GM12875 (cell line): ENCODE measurements around the gene C2CD4B.

Experiments used
- H3K4me3 ChIP-seq: one replicate; pipeline ENCODE4 v1.5.1; 2011; ENCODE audit warnings: low read depth, low read length, control low read depth
- TF ChIP-seq, protein P1 (sequence below): IDR thresholded peaks from 2 replicates; pipeline ENCODE4 v1.5.1; 2011; ENCODE audit warnings: low read depth, mild to moderate bottlenecking, control low read depth, inconsistent platforms, low read length, moderate library complexity, borderline replicate concordance; ENCODE audit not compliant: insufficient read depth

C2CD4B gene

DNA sequence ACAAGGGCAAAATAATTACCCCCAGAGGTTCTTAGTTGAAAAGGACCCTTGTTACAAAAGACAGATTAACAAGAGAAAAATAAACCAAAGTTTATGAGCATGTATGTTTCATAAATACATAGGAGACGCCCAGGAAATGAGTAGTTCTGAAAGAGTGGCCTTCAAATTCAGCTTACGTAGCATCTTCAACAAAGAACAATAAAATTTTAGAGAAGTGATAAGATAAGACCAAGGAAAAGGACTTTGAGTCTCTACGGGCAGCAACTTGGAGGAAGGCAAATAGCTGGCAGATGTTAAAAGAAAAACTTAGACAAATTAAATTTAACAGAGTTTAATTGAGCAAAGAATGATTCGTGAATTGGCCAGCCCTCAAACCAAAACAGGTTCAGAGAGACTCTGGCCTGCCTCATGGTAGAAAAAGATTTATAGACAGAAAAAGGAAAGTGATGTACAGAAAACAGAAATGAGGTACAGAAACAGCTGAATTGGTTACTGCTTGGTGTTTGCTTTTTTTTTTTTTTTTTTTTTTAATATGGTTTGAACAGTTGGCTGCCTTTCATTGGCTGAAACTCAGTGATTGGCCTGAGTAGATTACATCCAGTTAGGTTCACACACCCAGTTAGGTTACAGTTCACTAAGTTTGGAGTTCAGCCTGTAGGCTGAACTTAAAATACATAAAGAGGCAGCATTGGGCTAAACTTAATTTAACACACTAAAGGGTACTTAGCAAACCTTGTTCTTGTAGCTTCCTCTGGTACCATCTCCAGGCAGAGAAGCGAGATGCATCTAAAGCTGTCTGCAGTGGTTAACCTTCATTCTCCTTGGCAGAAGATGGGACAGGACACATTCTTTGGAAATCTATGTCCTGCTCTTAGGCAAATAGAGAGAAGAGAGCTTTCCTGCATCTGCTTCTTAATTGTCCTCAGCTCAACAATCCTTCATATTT, 23.2 kb downstream of the C2CD4B start:
- no peak overlapping the region for H3K4me3 ChIP-seq
- TF ChIP-seq, protein P1, sequence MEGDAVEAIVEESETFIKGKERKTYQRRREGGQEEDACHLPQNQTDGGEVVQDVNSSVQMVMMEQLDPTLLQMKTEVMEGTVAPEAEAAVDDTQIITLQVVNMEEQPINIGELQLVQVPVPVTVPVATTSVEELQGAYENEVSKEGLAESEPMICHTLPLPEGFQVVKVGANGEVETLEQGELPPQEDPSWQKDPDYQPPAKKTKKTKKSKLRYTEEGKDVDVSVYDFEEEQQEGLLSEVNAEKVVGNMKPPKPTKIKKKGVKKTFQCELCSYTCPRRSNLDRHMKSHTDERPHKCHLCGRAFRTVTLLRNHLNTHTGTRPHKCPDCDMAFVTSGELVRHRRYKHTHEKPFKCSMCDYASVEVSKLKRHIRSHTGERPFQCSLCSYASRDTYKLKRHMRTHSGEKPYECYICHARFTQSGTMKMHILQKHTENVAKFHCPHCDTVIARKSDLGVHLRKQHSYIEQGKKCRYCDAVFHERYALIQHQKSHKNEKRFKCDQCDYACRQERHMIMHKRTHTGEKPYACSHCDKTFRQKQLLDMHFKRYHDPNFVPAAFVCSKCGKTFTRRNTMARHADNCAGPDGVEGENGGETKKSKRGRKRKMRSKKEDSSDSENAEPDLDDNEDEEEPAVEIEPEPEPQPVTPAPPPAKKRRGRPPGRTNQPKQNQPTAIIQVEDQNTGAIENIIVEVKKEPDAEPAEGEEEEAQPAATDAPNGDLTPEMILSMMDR = no peak

DNA sequence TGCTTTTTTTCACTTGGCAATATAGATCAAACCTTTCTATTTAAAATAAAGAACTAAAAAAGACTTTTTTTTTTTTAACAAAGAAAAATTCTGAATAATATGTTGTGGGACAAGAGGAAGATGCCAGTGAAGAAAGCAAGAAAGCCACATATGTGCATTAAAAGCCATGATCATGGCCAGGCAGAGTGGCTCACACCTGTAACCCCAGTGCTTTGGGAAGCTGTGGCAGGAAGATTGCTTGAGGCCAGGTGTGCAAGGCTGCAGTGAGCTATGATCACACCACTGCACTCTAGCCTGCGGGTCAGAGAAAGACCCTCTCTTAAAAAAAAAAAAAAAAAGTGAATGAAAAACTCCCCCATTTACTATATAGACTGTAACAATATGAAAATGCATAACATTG, 23.9 kb downstream of the C2CD4B start:
- H3K4me3 ChIP-seq = no peak overlapping the region

DNA sequence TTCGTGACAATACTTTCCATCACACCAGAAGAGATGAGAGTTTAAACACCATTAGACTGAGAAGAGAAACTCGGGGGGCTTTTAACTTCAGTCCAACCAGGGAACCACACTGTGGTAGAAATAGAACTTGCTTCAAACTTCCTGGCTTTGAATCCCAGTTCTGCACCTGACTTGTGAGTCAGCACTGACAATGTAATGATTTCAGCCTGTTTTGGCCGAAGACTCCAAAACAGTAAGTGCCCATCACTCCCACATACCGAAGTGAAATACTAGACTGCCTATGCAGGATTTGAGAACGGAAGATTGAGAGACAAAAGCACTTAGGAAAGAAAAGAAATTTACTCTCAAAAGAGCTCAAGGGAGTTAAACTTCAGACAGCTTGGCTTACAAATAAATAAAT, 27.0 kb downstream of the C2CD4B start:
- TF ChIP-seq, protein P1 = no peak

More for the DNA sequence above, 23.9 kb downstream of the C2CD4B start:
- TF ChIP-seq, protein P1 = no peak

DNA sequence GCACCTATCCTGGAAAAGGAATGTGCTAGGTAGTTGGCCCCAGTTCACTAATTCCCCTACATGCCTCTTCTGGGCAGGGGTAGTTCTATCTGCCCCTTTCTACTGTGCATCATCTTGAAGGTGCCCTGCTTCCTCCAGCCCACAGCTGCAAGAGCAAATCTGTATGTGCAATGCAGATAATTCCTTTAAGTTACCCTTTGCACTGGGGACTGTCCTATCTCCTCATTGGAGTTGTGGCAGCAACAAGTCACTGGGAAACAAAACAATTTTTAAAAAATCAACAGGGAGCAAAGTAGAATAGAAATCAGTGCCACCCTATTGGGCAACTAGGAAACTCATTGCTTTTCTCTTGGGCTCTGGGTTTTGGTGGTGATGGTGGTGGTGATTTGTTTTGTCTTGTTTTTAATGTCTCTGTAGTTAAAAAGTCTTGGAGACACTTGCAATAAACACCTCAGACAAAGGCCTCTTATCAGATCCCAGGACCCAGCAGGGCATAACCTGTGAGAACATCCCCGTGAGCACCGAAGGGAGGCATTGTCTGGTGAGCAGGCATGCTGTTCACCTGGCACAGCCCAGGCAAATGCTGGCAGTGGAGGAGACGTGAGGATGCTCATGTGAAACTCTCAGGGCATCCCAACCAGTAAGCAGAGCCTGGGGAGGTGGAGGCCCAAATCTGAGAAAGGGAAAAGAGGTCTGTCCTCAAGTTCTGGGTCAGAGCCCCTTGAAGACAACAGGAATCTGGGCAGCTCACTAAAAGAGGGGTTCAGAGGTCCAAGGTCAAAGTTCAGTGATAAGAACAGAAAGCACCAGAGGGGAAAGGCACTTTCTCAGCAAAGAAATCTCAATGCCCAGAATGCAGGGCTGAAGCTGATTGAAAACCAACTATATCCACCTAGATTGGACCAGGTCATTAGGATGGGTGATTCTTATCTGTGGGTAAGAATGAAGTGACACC, 27.9 kb downstream of the C2CD4B start:
- H3K4me3 ChIP-seq = no peak overlapping the region
- TF ChIP-seq, protein P1 = no peak

More for the DNA sequence above, 27.0 kb downstream of the C2CD4B start:
- no peak overlapping the region for H3K4me3 ChIP-seq

DNA sequence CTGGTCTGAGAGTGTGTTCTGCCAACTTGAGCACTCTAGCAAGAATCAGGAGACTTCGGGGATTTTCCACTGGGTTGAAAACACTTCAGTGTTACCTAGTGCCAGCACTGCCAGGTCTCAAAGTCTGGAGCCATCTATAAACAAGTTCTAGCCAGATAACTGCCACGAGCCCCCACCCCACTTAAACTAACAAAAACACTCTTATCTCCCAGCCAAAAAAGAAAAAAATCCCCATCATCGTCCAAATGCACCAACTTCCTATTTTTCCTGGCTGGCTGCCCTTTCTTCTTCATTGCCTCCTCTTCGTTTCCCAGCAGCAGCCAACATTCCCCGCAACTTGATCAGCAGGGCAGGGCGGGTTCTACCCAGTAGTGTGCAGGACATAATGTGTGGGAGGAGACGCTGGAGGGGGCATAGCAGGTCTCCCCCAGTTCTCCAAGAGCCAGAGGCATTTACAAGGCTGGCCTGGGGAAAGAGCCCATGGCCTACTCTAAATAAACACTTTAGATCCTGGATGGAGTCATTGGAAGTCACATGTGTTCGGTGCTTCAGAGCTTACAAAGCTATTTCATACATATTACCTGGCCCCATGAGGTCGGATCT, 29.5 kb downstream of the C2CD4B start:
- TF ChIP-seq, protein P1 = no peak
- H3K4me3 ChIP-seq = no peak overlapping the region

DNA sequence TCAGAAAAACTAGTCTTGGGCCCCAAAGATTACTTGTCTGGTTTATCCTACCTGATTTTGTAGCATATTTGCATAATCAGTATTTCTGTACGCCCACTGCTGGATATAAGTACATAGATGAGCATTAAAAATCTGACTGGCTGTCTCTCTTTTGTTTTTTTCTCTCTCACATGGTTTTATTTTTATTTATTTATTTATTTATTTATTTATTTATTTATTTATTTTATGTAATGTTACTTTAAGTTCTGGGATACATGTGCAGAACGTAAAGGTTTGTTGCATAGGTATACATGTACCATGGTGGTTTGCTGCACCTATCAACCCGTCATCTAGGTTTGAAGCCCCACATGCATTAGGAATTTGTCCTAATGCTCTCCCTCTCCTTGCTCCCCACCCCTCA, 31.9 kb downstream of the C2CD4B start:
- TF ChIP-seq, protein P1 = no peak
- no peak overlapping the region for H3K4me3 ChIP-seq
